HCT116 (cell line): Measurements from ENCODE around the gene CDC6.
"Not testable (repeated sequence)": the region's sequence is repeated elsewhere in the genome, so short reads cannot be mapped to it uniquely, and the experiment has no call there.

Source experiments
- CEBPB ChIP-seq: IDR thresholded peaks from 2 replicates; pipeline ENCODE4 v1.6.1; 2012; ENCODE audit warnings: low read depth
- EGR1 ChIP-seq: IDR thresholded peaks from 2 replicates; pipeline ENCODE4 v1.6.1; 2012; ENCODE audit warnings: low read depth
- EZH2 ChIP-seq: fragments of 200-600 bp; sonication (generic); IDR thresholded peaks from 2 replicates; pipeline ENCODE4 v1.6.1; 2017; ENCODE audit warnings: antibody characterized with exemption, mixed run types
- JUND ChIP-seq: IDR thresholded peaks from 2 replicates; pipeline ENCODE4 v1.6.1; 2012
- MAX ChIP-seq: IDR thresholded peaks from 2 replicates; pipeline ENCODE4 v1.6.1; 2012
- POLR2A ChIP-seq: IDR thresholded peaks from 2 replicates; pipeline ENCODE4 v1.7.0; 2011; ENCODE audit warnings: borderline replicate concordance; ENCODE audit not compliant: insufficient read depth, insufficient read length; ENCODE audit errors: extremely low read depth
- POLR2AphosphoS5 ChIP-seq: IDR thresholded peaks from 2 replicates; pipeline ENCODE4 v1.6.1; 2011; ENCODE audit warnings: mild to moderate bottlenecking, low read depth, low read length, moderate library complexity
- RAD21 ChIP-seq: IDR thresholded peaks from 2 replicates; pipeline ENCODE4 v1.6.1; 2012; ENCODE audit warnings: low read depth, mild to moderate bottlenecking
- REST ChIP-seq: IDR thresholded peaks from 2 replicates; pipeline ENCODE4 v1.6.1; 2012; ENCODE audit warnings: low read depth
- SRF ChIP-seq: IDR thresholded peaks from 2 replicates; pipeline ENCODE4 v1.6.1; 2012; ENCODE audit warnings: low read depth
- ZNF274 ChIP-seq: fragments of 200-500 bp; sonication (Bioruptor generic); IDR thresholded peaks from 2 replicates; pipeline ENCODE4 v1.6.1; 2014; ENCODE audit warnings: mild to moderate bottlenecking, low read depth, low read length, inconsistent platforms
- TF ChIP-seq, protein P1 (sequence below), 3 experiments: fragments of 200-600 bp in 1 of 3; sonication (generic) in 1 of 3; IDR thresholded peaks in 2 of 3; conservative IDR thresholded peaks in 1 of 3; 2 replicates each; pipeline ENCODE4 v1.5.1; 2012 to 2017; ENCODE audit warnings: low read depth in 2 of 3, low read length in 2 of 3, antibody characterized with exemption in 1 of 3, borderline replicate concordance in 1 of 3, control low read depth in 1 of 3, mild to moderate bottlenecking in 1 of 3, mixed read lengths in 1 of 3, mixed run types in 1 of 3, moderate library complexity in 1 of 3; ENCODE audit not compliant: insufficient read depth in 1 of 3

- TF ChIP-seq, protein P1, sequence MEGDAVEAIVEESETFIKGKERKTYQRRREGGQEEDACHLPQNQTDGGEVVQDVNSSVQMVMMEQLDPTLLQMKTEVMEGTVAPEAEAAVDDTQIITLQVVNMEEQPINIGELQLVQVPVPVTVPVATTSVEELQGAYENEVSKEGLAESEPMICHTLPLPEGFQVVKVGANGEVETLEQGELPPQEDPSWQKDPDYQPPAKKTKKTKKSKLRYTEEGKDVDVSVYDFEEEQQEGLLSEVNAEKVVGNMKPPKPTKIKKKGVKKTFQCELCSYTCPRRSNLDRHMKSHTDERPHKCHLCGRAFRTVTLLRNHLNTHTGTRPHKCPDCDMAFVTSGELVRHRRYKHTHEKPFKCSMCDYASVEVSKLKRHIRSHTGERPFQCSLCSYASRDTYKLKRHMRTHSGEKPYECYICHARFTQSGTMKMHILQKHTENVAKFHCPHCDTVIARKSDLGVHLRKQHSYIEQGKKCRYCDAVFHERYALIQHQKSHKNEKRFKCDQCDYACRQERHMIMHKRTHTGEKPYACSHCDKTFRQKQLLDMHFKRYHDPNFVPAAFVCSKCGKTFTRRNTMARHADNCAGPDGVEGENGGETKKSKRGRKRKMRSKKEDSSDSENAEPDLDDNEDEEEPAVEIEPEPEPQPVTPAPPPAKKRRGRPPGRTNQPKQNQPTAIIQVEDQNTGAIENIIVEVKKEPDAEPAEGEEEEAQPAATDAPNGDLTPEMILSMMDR (IDR thresholded peaks at IDR 0.05 in 2 of 3, conservative IDR thresholded peaks at IDR 0.05 in 1 of 3; ENCODE audit: borderline replicate concordance in 1 of 3, insufficient read depth in 1 of 3, low read depth in 2 of 3, low read length in 2 of 3) = not testable (repeated sequence)
- not testable (repeated sequence) for TF ChIP-seq SRF, POLR2A, EGR1, EZH2, JUND, CEBPB, REST, POLR2AphosphoS5, RAD21, MAX, ZNF274
These were observed 17.2 kb downstream of the CDC6 start for GRCh38 chr17:40304866-40305265.
